Panc1 (cell line): ENCODE measurements around the gene MAGI1. TPM values are rescaled to one million over a fixed set of nuclear protein-coding genes. Genes with fewer than 3 reads are reported as not detected.

Experiments
- ATAC-seq: fragments of 200-7000 bp; cut with Tn5 transposase; 2 replicates; pipeline ENCODE4 v1.9.1; 2020; ENCODE audit warnings: mild to moderate bottlenecking, moderate library complexity
- BruUV-seq: library from RNA; stranded (reverse); fragments of 400-500 nt; replicated peaks from 2 replicates; lab custom pipeline; 2021; lab: Mats Ljungman, UMichigan
- CTCF ChIA-PET: fragments of 300-600 bp; sonication (Branson Sonifier 250); formaldehyde crosslinking; loops from one replicate; lab custom pipeline; 2022; ENCODE audit warnings: antibody characterized with exemption; lab: Charles Lee
- POLR2A ChIA-PET: fragments of 300-600 bp; sonication (Branson Sonifier 250); formaldehyde crosslinking; loops from one replicate; lab custom pipeline; 2022; ENCODE audit warnings: antibody characterized with exemption; lab: Charles Lee
- DNase-seq: peaks from one replicate; pipeline ENCODE4 v3.0.0-alpha.2; 2010; ENCODE audit warnings: low read depth, low spot score
- H3K27ac ChIP-seq: 2 replicates; pipeline ENCODE4 v1.5.1; 2011; ENCODE audit warnings: mild to moderate bottlenecking, low read length, inconsistent platforms
- H3K27me3 ChIP-seq: fragments of 200-500 bp; sonication (Bioruptor generic); 2 replicates; pipeline ENCODE4 v1.6.0; 2014; ENCODE audit warnings: low read length, inconsistent platforms; ENCODE audit not compliant: control insufficient read depth, insufficient read depth
- H3K36me3 ChIP-seq: fragments of 200-500 bp; sonication (Bioruptor generic); 2 replicates; pipeline ENCODE4 v1.5.1; 2014; ENCODE audit warnings: inconsistent platforms, mild to moderate bottlenecking, low read length, moderate library complexity; ENCODE audit not compliant: control insufficient read depth, insufficient read depth
- H3K4me1 ChIP-seq: 2 replicates; pipeline ENCODE4 v1.5.1; 2011; ENCODE audit warnings: inconsistent platforms, mild to moderate bottlenecking, low read length, moderate library complexity; ENCODE audit not compliant: control insufficient read depth, insufficient read depth
- H3K4me3 ChIP-seq, 2 experiments: 2 replicates each; pipeline ENCODE4 v1.5.1; 2011 to 2012; ENCODE audit warnings: low read depth in 2 of 2, low read length in 2 of 2, mild to moderate bottlenecking in 2 of 2, inconsistent platforms in 1 of 2, moderate library complexity in 1 of 2
- H3K9me3 ChIP-seq: fragments of 200-500 bp; sonication (Bioruptor generic); 2 replicates; pipeline ENCODE4 v1.5.1; 2014; ENCODE audit warnings: low read depth, mild to moderate bottlenecking, inconsistent platforms, low read length, moderate library complexity; ENCODE audit not compliant: control insufficient read depth, insufficient read depth
- CTCF ChIP-seq: fragments of 450-650 bp; IDR thresholded peaks from 2 replicates; pipeline ENCODE4 v1.5.1; 2017; ENCODE audit warnings: mild to moderate bottlenecking
- POLR2AphosphoS5 ChIP-seq: IDR thresholded peaks from 2 replicates; pipeline ENCODE4 v1.6.1; 2012; ENCODE audit warnings: mild to moderate bottlenecking, low read depth, low read length, moderate library complexity
- REST ChIP-seq, 2 experiments: IDR thresholded peaks; 2 replicates each; pipeline ENCODE4 v1.6.1; 2011 to 2012; ENCODE audit warnings: low read depth in 2 of 2, control low read depth in 1 of 2, low read length in 1 of 2, mild to moderate bottlenecking in 1 of 2, moderate library complexity in 1 of 2; ENCODE audit not compliant: insufficient read depth in 1 of 2
- SIN3A ChIP-seq: IDR thresholded peaks from 2 replicates; pipeline ENCODE4 v1.6.1; 2012; ENCODE audit warnings: low read depth, mild to moderate bottlenecking, low read length, moderate library complexity, borderline replicate concordance; ENCODE audit not compliant: insufficient read depth
- TCF7L2 ChIP-seq: IDR thresholded peaks from 2 replicates; pipeline ENCODE4 v1.6.1; 2011; ENCODE audit warnings: mild to moderate bottlenecking, low read depth, low read length, inconsistent platforms
- in situ Hi-C: cut with HindIII; loops from 2 replicates; pipeline ENCODE4 v1.10.0; 2016; ENCODE audit warnings: low sequenced_read_pairs, low pct_unique_long_range_greater_than_20kb
- intact Hi-C: fragments of 100-400 bp; cut with micrococcal nuclease; formaldehyde crosslinking; loops from one replicate; pipeline ENCODE4 v1.10.0; 2022; ENCODE audit not compliant: unreplicated experiment
- total RNA-seq: library from RNA; stranded (reverse); gene quantifications from one replicate; pipeline ENCODE4 v1.2.1, GENCODE V29; 2021; ENCODE audit not compliant: unreplicated experiment

MAGI1 gene
- total RNA-seq, 1 experiment from 2014 or later: 9.5 TPM

GRCh38 chr3:66083096-66083678, 44.5 kb upstream of the MAGI1 start:
- no peaks in the 10 kb centered on the region for H3K9me3 ChIP-seq
- H3K4me3 ChIP-seq: no peak overlapping the region
- no peaks in the 10 kb centered on the region for H3K27me3 ChIP-seq
- DNase-seq (no peak), ATAC-seq (no peak)
- H3K27ac ChIP-seq: no peak overlapping the region
- BruUV-seq: no TSS peak
- in situ Hi-C loops: no loop called here
- CTCF ChIA-PET: no interaction called here
- H3K4me1 ChIP-seq: no peaks in the 10 kb centered on the region
- POLR2A ChIA-PET: no interaction called here
- H3K36me3 ChIP-seq: no peaks in the 10 kb centered on the region
- intact Hi-C loops: no loop called here
- TF ChIP-seq CTCF (no peak), TCF7L2 (no peak)

- no peak overlapping the region for H3K27ac ChIP-seq
- DNase-seq (no peak), ATAC-seq (no peak)
- POLR2A ChIA-PET: no interaction called here
- CTCF ChIA-PET: no interaction called here
- BruUV-seq: no TSS peak
- intact Hi-C loops (no loop called here), in situ Hi-C loops (no loop called here)
- H3K9me3 ChIP-seq: no peaks in the 10 kb centered on the region
- TF ChIP-seq SIN3A (no peak), CTCF (no peak), TCF7L2 (no peak), REST (IDR thresholded peaks at IDR 0.05; ENCODE audit: insufficient read depth in 1 of 2, low read depth in 2 of 2, low read length in 1 of 2) (no peak), POLR2AphosphoS5 (no peak)
- no peaks in the 10 kb centered on the region for H3K4me1 ChIP-seq
- H3K4me3 ChIP-seq: no peak overlapping the region
- H3K36me3 ChIP-seq: no peaks in the 10 kb centered on the region
- H3K27me3 ChIP-seq: no peaks in the 10 kb centered on the region
These were observed 44.0 kb upstream of the MAGI1 start for GRCh38 chr3:66082679-66083078.
